Measurements from ENCODE around the gene PTGER4.
"Not testable (repeated sequence)": the region's sequence is repeated elsewhere in the genome, so short reads cannot be mapped to it uniquely, and the experiment has no call there.

The PTGER4 gene

GRCh38 chr5:40717281-40717680 is 37.6 kb downstream of the PTGER4 start:
- Histone ChIP-seq H4K12ac (ENCODE audit: low read depth, low read length) (no peak overlapping the region), H2BK5ac (ENCODE audit: low read depth, low read length, poor library complexity) (no peak overlapping the region), H2AK5ac (ENCODE audit: low read length) (no peak overlapping the region), H3K14ac (ENCODE audit: low read length) (no peak overlapping the region), H3K79me1 (ENCODE audit: low read length) (no peaks in the 10 kb centered on the region), H3K4me3 (ENCODE audit: low read depth, low read length) (no peak overlapping the region), H3K4me1 (ENCODE audit: control insufficient read depth in 1 of 2, insufficient read depth in 2 of 2, low read length in 2 of 2) (no peaks in the 10 kb centered on the region), H3K9ac (ENCODE audit: low read length) (no peak overlapping the region), H2BK12ac (ENCODE audit: low read length) (no peak overlapping the region), H3K27ac (ENCODE audit: low read depth, low read length) (no peak overlapping the region), H3K27me3 (ENCODE audit: insufficient read depth, low read length) (no peaks in the 10 kb centered on the region), H4K91ac (ENCODE audit: low read depth, low read length) (no peak overlapping the region), H3K4ac (ENCODE audit: low read depth, low read length) (no peak overlapping the region), H2AFZ (ENCODE audit: insufficient read depth, low read length, poor library complexity) (no peak overlapping the region), H2BK120ac (ENCODE audit: insufficient read depth, low read length, poor library complexity) (no peak overlapping the region), H3K18ac (ENCODE audit: low read length) (no peak overlapping the region), H3K36me3 (ENCODE audit: control insufficient read depth in 1 of 2, insufficient read depth in 2 of 2, low read length in 2 of 2) (peaks cover under 1 to 2% of the 10 kb centered on the region in 2 experiments), H3K9me3 (ENCODE audit: insufficient read depth, low read depth, low read length) (peaks cover under 1% of the 10 kb centered on the region), H4K8ac (ENCODE audit: low read depth, low read length) (no peak overlapping the region), H3K79me2 (ENCODE audit: control insufficient read depth, insufficient read depth, low read length, poor library complexity) (no peaks in the 10 kb centered on the region), H3K23ac (ENCODE audit: low read length) (no peak overlapping the region), H3K4me2 (ENCODE audit: low read length) (no peak overlapping the region)
- no peak for DNase-seq

- H2BK5ac ChIP-seq (ENCODE audit: low read depth, low read length, poor library complexity) = no peak overlapping the region
- H3K79me1 ChIP-seq (ENCODE audit: low read length) = no peaks in the 10 kb centered on the region
- no peak overlapping the region for H3K18ac ChIP-seq (ENCODE audit: low read length)
- no peak for DNase-seq
- H2BK12ac ChIP-seq (ENCODE audit: low read length) = no peak overlapping the region
- H3K23ac ChIP-seq (ENCODE audit: low read length) = no peak overlapping the region
- H3K4me1 ChIP-seq (ENCODE audit: control insufficient read depth in 1 of 2, insufficient read depth in 2 of 2, low read length in 2 of 2) = no peaks in the 10 kb centered on the region
- no peak overlapping the region for H2AK5ac ChIP-seq (ENCODE audit: low read length)
- H3K27me3 ChIP-seq (ENCODE audit: insufficient read depth, low read length) = no peaks in the 10 kb centered on the region
- no peak overlapping the region for H2AFZ ChIP-seq (ENCODE audit: insufficient read depth, low read length, poor library complexity)
- no peak overlapping the region for H2BK120ac ChIP-seq (ENCODE audit: insufficient read depth, low read length, poor library complexity)
- no peak overlapping the region for H3K4ac ChIP-seq (ENCODE audit: low read depth, low read length)
- no peak overlapping the region for H3K27ac ChIP-seq (ENCODE audit: low read depth, low read length)
- no peak overlapping the region for H3K9ac ChIP-seq (ENCODE audit: low read length)
- peaks cover 5% of the 10 kb centered on the region in 2 experiments for H3K36me3 ChIP-seq (ENCODE audit: control insufficient read depth in 1 of 2, insufficient read depth in 2 of 2, low read length in 2 of 2)
- H3K14ac ChIP-seq (ENCODE audit: low read length) = no peak overlapping the region
- H3K79me2 ChIP-seq (ENCODE audit: control insufficient read depth, insufficient read depth, low read length, poor library complexity) = no peaks in the 10 kb centered on the region
- H4K91ac ChIP-seq (ENCODE audit: low read depth, low read length) = no peak overlapping the region
- no peak overlapping the region for H4K12ac ChIP-seq (ENCODE audit: low read depth, low read length)
- H3K4me3 ChIP-seq (ENCODE audit: low read depth, low read length) = no peak overlapping the region
- no peak overlapping the region for H4K8ac ChIP-seq (ENCODE audit: low read depth, low read length)
- peaks cover 3% of the 10 kb centered on the region for H3K9me3 ChIP-seq (ENCODE audit: insufficient read depth, low read depth, low read length)
- no peak overlapping the region for H3K4me2 ChIP-seq (ENCODE audit: low read length)
Measured at GRCh38 chr5:40720069-40720468, 40.4 kb downstream of the PTGER4 start.

GRCh38 chr5:40722497-40722911 is 42.8 kb downstream of the PTGER4 start:
- not testable (repeated sequence) for H3K23ac ChIP-seq (ENCODE audit: low read length); H3K27ac ChIP-seq (ENCODE audit: low read depth, low read length); H2AFZ ChIP-seq (ENCODE audit: insufficient read depth, low read length, poor library complexity); H2BK5ac ChIP-seq (ENCODE audit: low read depth, low read length, poor library complexity); H4K91ac ChIP-seq (ENCODE audit: low read depth, low read length); H3K79me1 ChIP-seq (ENCODE audit: low read length); H3K9ac ChIP-seq (ENCODE audit: low read length); H3K9me3 ChIP-seq (ENCODE audit: insufficient read depth, low read depth, low read length); H3K27me3 ChIP-seq (ENCODE audit: insufficient read depth, low read length); H4K8ac ChIP-seq (ENCODE audit: low read depth, low read length); H2AK5ac ChIP-seq (ENCODE audit: low read length); H3K4ac ChIP-seq (ENCODE audit: low read depth, low read length); H2BK120ac ChIP-seq (ENCODE audit: insufficient read depth, low read length, poor library complexity); H4K12ac ChIP-seq (ENCODE audit: low read depth, low read length); H3K36me3 ChIP-seq (ENCODE audit: control insufficient read depth in 1 of 2, insufficient read depth in 2 of 2, low read length in 2 of 2); H3K79me2 ChIP-seq (ENCODE audit: control insufficient read depth, insufficient read depth, low read length, poor library complexity); H3K14ac ChIP-seq (ENCODE audit: low read length); H3K4me1 ChIP-seq (ENCODE audit: control insufficient read depth in 1 of 2, insufficient read depth in 2 of 2, low read length in 2 of 2); H3K18ac ChIP-seq (ENCODE audit: low read length); H3K4me2 ChIP-seq (ENCODE audit: low read length); H3K4me3 ChIP-seq (ENCODE audit: low read depth, low read length); DNase-seq; H2BK12ac ChIP-seq (ENCODE audit: low read length)
- no CpG with 5 or more reads among the region's 37 CpGs for WGBS (ENCODE audit: extremely low coverage, insufficient coverage, insufficient read length)

- Histone ChIP-seq H2BK120ac (ENCODE audit: insufficient read depth, low read length, poor library complexity) (no peak overlapping the region), H3K4me1 (ENCODE audit: control insufficient read depth in 1 of 2, insufficient read depth in 2 of 2, low read length in 2 of 2) (peaks cover 0 to 2% of the 10 kb centered on the region in 2 experiments), H2BK5ac (ENCODE audit: low read depth, low read length, poor library complexity) (no peak overlapping the region), H4K12ac (ENCODE audit: low read depth, low read length) (no peak overlapping the region), H3K4ac (ENCODE audit: low read depth, low read length) (no peak overlapping the region), H2AFZ (ENCODE audit: insufficient read depth, low read length, poor library complexity) (no peak overlapping the region), H3K79me2 (ENCODE audit: control insufficient read depth, insufficient read depth, low read length, poor library complexity) (no peaks in the 10 kb centered on the region), H3K9ac (ENCODE audit: low read length) (no peak overlapping the region), H2BK12ac (ENCODE audit: low read length) (no peak overlapping the region), H3K27me3 (ENCODE audit: insufficient read depth, low read length) (no peaks in the 10 kb centered on the region), H3K9me3 (ENCODE audit: insufficient read depth, low read depth, low read length) (no peaks in the 10 kb centered on the region), H4K91ac (ENCODE audit: low read depth, low read length) (no peak overlapping the region), H2AK5ac (ENCODE audit: low read length) (no peak overlapping the region), H3K36me3 (ENCODE audit: control insufficient read depth in 1 of 2, insufficient read depth in 2 of 2, low read length in 2 of 2) (no peaks in the 10 kb centered on the region), H3K27ac (ENCODE audit: low read depth, low read length) (no peak overlapping the region), H3K79me1 (ENCODE audit: low read length) (no peaks in the 10 kb centered on the region), H3K14ac (ENCODE audit: low read length) (no peak overlapping the region), H4K8ac (ENCODE audit: low read depth, low read length) (no peak overlapping the region), H3K4me2 (ENCODE audit: low read length) (no peak overlapping the region), H3K23ac (ENCODE audit: low read length) (no peak overlapping the region), H3K18ac (ENCODE audit: low read length) (no peak overlapping the region), H3K4me3 (ENCODE audit: low read depth, low read length) (no peak overlapping the region)
- no CpG with 5 or more reads among the region's 2 CpGs for WGBS (ENCODE audit: extremely low coverage, insufficient coverage, insufficient read length)
- DNase-seq = no peak
Measured at GRCh38 chr5:40733434-40733833, 53.7 kb downstream of the PTGER4 start.

All from trophoblast cell (in vitro differentiated cells and primary cell).